GM23338 (cell line): ENCODE measurements around the gene CRACR2A.

Experiments
- CTCF ChIP-seq, 2 experiments: fragments of 200-600 bp in 1 of 2; sonication (generic) in 1 of 2; conservative IDR thresholded peaks; 2 replicates each; pipeline versions ENCODE4 v1.5.1 to v1.6.1; 2016 to 2017; ENCODE audit warnings: antibody characterized with exemption in 2 of 2, low read depth in 2 of 2, mild to moderate bottlenecking in 2 of 2, moderate library complexity in 1 of 2
- EZH2 ChIP-seq: fragments of 200-600 bp; sonication (generic); IDR thresholded peaks from one replicate; pipeline ENCODE4 v1.8.0; 2017; ENCODE audit warnings: antibody characterized with exemption, mild to moderate bottlenecking, low read depth; ENCODE audit not compliant: unreplicated experiment
- EZH2phosphoT487 ChIP-seq: fragments of 200-600 bp; sonication (generic); IDR thresholded peaks from one replicate; pipeline ENCODE4 v1.8.1; 2018; ENCODE audit warnings: antibody characterized with exemption; ENCODE audit not compliant: unreplicated experiment
- REST ChIP-seq: IDR thresholded peaks from one replicate; pipeline ENCODE4 v1.6.1; 2018; ENCODE audit warnings: antibody characterized with exemption; ENCODE audit not compliant: unreplicated experiment
- TF ChIP-seq, protein P1 (sequence below): IDR thresholded peaks from 2 replicates; pipeline ENCODE4 v1.6.1; 2016; ENCODE audit warnings: antibody characterized with exemption

- TF ChIP-seq CTCF (conservative IDR thresholded peaks at IDR 0.05; ENCODE audit: low read depth in 2 of 2) (no peak), EZH2 (no peak), REST (no peak), EZH2phosphoT487 (no peak)
- TF ChIP-seq, protein P1, sequence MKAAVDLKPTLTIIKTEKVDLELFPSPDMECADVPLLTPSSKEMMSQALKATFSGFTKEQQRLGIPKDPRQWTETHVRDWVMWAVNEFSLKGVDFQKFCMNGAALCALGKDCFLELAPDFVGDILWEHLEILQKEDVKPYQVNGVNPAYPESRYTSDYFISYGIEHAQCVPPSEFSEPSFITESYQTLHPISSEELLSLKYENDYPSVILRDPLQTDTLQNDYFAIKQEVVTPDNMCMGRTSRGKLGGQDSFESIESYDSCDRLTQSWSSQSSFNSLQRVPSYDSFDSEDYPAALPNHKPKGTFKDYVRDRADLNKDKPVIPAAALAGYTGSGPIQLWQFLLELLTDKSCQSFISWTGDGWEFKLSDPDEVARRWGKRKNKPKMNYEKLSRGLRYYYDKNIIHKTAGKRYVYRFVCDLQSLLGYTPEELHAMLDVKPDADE = no peak
Observed at GRCh38 chr12:3600039-3600720, 152.7 kb downstream of the CRACR2A start.
